K562 (cell line): ENCODE data around the gene GAL3ST3. TPM values are rescaled to one million over a fixed set of nuclear protein-coding genes. Genes with fewer than 3 reads are reported as not detected.

Experiments used
- ADNP ChIP-seq: fragments of 200-800 bp; sonication (Bioruptor generic); IDR thresholded peaks from 2 replicates; pipeline ENCODE4 v1.6.1; 2016; ENCODE audit warnings: missing genetic modification characterization, missing compliant biosample characterization
- CBX3 ChIP-seq, 2 experiments: IDR thresholded peaks; 1 replicate in 1 of 2; 2 replicates in 1 of 2; pipeline ENCODE4 v1.6.1; 2012; ENCODE audit warnings: inconsistent platforms in 2 of 2, low read length in 2 of 2, borderline replicate concordance in 1 of 2, control low read depth in 1 of 2
- DNMT1 ChIP-seq: fragments of 450-650 bp; IDR thresholded peaks from 2 replicates; pipeline ENCODE4 v1.6.1; 2016; ENCODE audit warnings: antibody characterized with exemption, mild to moderate bottlenecking
- HMG20A ChIP-seq: fragments of 450-650 bp; formaldehyde crosslinking; conservative IDR thresholded peaks from 2 replicates; pipeline ENCODE4 v1.4.0; 2020; ENCODE audit warnings: mild to moderate bottlenecking, mixed read lengths
- HMG20B ChIP-seq: fragments of 250-450 bp; sonication (Bioruptor Pico); IDR thresholded peaks from 2 replicates; pipeline ENCODE4 v1.5.0; 2021; ENCODE audit warnings: mild to moderate bottlenecking
- KLF1 ChIP-seq: fragments of 450-650 bp; IDR thresholded peaks from 2 replicates; pipeline ENCODE4 v1.6.1; 2016; ENCODE audit warnings: missing genetic modification characterization, missing compliant biosample characterization
- MEIS2 ChIP-seq: fragments of 450-650 bp; IDR thresholded peaks from 2 replicates; pipeline ENCODE4 v1.6.1; 2014; ENCODE audit warnings: mild to moderate bottlenecking; ENCODE audit not compliant: partially characterized antibody
- MYBL2 ChIP-seq, 2 experiments: fragments of 450-650 bp in 1 of 2; sonication (generic) in 1 of 2; formaldehyde crosslinking in 1 of 2; IDR thresholded peaks; 2 replicates each; pipeline versions ENCODE4 v1.6.1 to v1.8.1; 2017 to 2022; ENCODE audit warnings: borderline replicate concordance in 1 of 2, inconsistent platforms in 1 of 2, low read depth in 1 of 2, mild to moderate bottlenecking in 1 of 2, missing genetic modification reagents in 1 of 2, moderate library complexity in 1 of 2
- NRF1 ChIP-seq, 2 experiments: fragments of 450-650 bp; IDR thresholded peaks in 1 of 2; conservative IDR thresholded peaks in 1 of 2; 2 replicates each; pipeline ENCODE4 v1.6.1; 2014; ENCODE audit warnings: mild to moderate bottlenecking in 2 of 2
- POLR2A ChIP-seq: fragments of 450-650 bp; conservative IDR thresholded peaks from 2 replicates; pipeline ENCODE4 v1.6.1; 2016
- SLC30A9 ChIP-seq: fragments of 250-450 bp; sonication (Bioruptor Pico); IDR thresholded peaks from 2 replicates; pipeline ENCODE4 v1.8.0; 2022; ENCODE audit warnings: mild to moderate bottlenecking, moderate library complexity
- SRF ChIP-seq, 2 experiments: fragments of 250-450, 450-650 bp in 1 of 2; sonication (Bioruptor Pico) in 1 of 2; sonication (generic) in 1 of 2; formaldehyde crosslinking; IDR thresholded peaks; 2 replicates each; pipeline versions ENCODE4 v1.5.0 to v1.5.1; 2020 to 2022; ENCODE audit warnings: mild to moderate bottlenecking in 1 of 2, missing genetic modification reagents in 1 of 2
- TBP ChIP-seq: optimal IDR thresholded peaks from 2 replicates; pipeline ENCODE3; 2011; ENCODE audit warnings: low read depth, low read length, improper control_type of control experiment
- TCF3 ChIP-seq: sonication (generic); formaldehyde crosslinking; IDR thresholded peaks from 2 replicates; pipeline ENCODE4 v1.4.0; 2020; ENCODE audit warnings: mild to moderate bottlenecking, missing genetic modification reagents
- TCFL5 ChIP-seq: fragments of 250-450 bp; sonication (Bioruptor Pico); conservative IDR thresholded peaks from 2 replicates; pipeline ENCODE4 v1.6.1; 2021; ENCODE audit warnings: mild to moderate bottlenecking, moderate library complexity, matching md5 sums
- XRCC4 ChIP-seq: IDR thresholded peaks from one replicate; pipeline ENCODE4 v1.6.1; 2011; ENCODE audit not compliant: insufficient read depth, insufficient read length; ENCODE audit errors: extremely low read depth
- ZC3H4 ChIP-seq: sonication (generic); formaldehyde crosslinking; IDR thresholded peaks from 2 replicates; pipeline ENCODE4 v1.9.0; 2021; ENCODE audit warnings: missing genetic modification reagents, borderline replicate concordance
- ZEB2 ChIP-seq: fragments of 450-650 bp; IDR thresholded peaks from 2 replicates; pipeline ENCODE4 v1.6.1; 2016
- ZNF217 ChIP-seq: sonication (generic); formaldehyde crosslinking; IDR thresholded peaks from 2 replicates; pipeline ENCODE4 v1.8.0; 2022; ENCODE audit warnings: mild to moderate bottlenecking, missing genetic modification reagents
- ZNF766 ChIP-seq: fragments of 200-800 bp; sonication (Bioruptor generic); conservative IDR thresholded peaks from 2 replicates; pipeline ENCODE4 v1.6.1; 2016; ENCODE audit warnings: missing genetic modification characterization, missing compliant biosample characterization
- ZZZ3 ChIP-seq: fragments of 450-650 bp; IDR thresholded peaks from 2 replicates; pipeline ENCODE4 v1.6.1; 2016; ENCODE audit warnings: antibody characterized with exemption, mild to moderate bottlenecking, moderate library complexity
- polyA plus RNA-seq, 8 experiments: library from polyadenylated mRNA; depleted of rRNA in 4 of 8; stranded (reverse) in 5 of 8; unstranded in 3 of 8; fragments of >200 nt; fragmentation: Nextera tagmentation in 2 of 8; fragmentation: Illumina TruSeq in 1 of 8; extraction: Ambion mirVana in 2 of 8; extraction: Trizol in 1 of 8; gene quantifications; 2 replicates each; pipeline versions ENCODE4 v1.2.1 to v1.2.3, GENCODE V29; 2011 to 2014; ENCODE audit warnings: inconsistent platforms in 1 of 8, missing spikeins in 1 of 8
- total RNA-seq, 7 experiments: library from RNA; depleted of rRNA in 6 of 7; stranded (reverse); fragments of >200 nt in 6 of 7; fragmentation: Illumina TruSeq in 2 of 7; extraction: Trizol in 2 of 7; gene quantifications; 2 replicates each; pipeline versions ENCODE4 v1.2.1 to v1.2.3, GENCODE V29; 2011 to 2021; ENCODE audit warnings: low replicate concordance in 1 of 7
- TF ChIP-seq, protein P1 (sequence below): fragments of 450-650 bp; formaldehyde crosslinking; IDR thresholded peaks from 2 replicates; pipeline ENCODE4 v1.4.0; 2022; ENCODE audit warnings: missing genetic modification characterization
- TF ChIP-seq, protein P2 (sequence below): fragments of 450-650 bp; IDR thresholded peaks from 2 replicates; pipeline ENCODE4 v1.6.1; 2016; ENCODE audit warnings: antibody characterized with exemption
- TF ChIP-seq, protein P3 (sequence below), 2 experiments: fragments of 200-800 bp in 1 of 2; sonication (Bioruptor generic) in 1 of 2; sonication (generic) in 1 of 2; formaldehyde crosslinking in 1 of 2; IDR thresholded peaks in 1 of 2; conservative IDR thresholded peaks in 1 of 2; 2 replicates each; pipeline versions ENCODE4 v1.5.0 to v1.6.1; 2016 to 2020; ENCODE audit warnings: missing compliant biosample characterization in 1 of 2, missing genetic modification characterization in 1 of 2, missing genetic modification reagents in 1 of 2

Gene GAL3ST3
- total and polyA plus RNA-seq, 9 of the 15 experiments (the other 6 are each of a cell fraction or from before 2014, with no cell fraction given) = not detected

DNA sequence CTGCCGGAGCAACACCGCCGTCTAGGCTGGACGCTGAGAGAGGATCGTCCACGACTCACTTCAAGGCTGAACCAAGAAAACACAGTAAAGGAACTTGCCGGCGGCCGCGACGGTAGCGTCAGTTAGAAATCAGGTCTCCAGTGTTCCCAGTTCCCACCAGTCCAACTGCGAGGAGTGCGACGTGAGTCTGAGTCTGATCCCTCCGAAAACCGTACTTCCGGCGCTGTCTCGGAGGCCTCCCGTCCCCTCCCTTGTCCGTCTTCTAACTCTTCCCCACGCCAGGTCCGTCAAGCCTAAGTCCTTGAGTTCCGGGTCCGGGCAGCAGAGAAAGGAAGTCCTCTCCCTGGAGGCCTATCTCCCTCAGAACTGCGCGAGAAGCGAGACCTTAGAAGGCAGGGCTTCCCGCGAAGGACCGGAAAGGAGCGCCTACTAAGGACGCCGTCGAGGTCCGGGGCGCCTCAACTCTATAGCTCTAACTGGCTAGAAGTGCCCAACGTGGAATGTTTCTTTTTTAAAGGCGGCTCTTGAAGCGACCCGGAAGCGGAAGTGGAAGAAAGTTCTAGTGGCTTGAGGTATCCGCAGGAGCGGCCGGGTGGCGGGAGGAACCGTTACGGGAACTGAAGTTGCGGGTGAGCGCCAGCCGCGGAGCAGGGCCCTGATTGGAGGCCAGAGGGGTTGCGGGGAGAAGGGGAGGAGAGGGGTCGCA lies 46.9 kb downstream of the GAL3ST3 start, which contains the start of the genes BANF1 and EIF1AD (continued):
- peak; percentile 82; the same call in 1 of the 2 replicates for TF ChIP-seq MYBL2 (IDR thresholded peaks at IDR 0.05; ENCODE audit: low read depth)
- no peak for TF ChIP-seq MYBL2 (CRISPR knock-in tag; IDR thresholded peaks at IDR 0.05; ENCODE audit: borderline replicate concordance)
- no peak for TF ChIP-seq ADNP (tag)
- TF ChIP-seq HMG20A = no peak
- TF ChIP-seq TBP = peak; percentile 95
- TF ChIP-seq SRF (CRISPR knock-in tag; IDR thresholded peaks at IDR 0.05) = peak; percentile 55 to 80; a peak in 2 of 4 replicates
- no peak for TF ChIP-seq ZNF217
- TF ChIP-seq MEIS2 = peak; percentile 40
- TF ChIP-seq NRF1 (conservative IDR thresholded peaks at IDR 0.05 in 1 of 2, IDR thresholded peaks at IDR 0.05 in 1 of 2) = peak in 1 of 2 experiments; percentile 10; a peak in 1 of 4 replicates
- no peak for TF ChIP-seq SLC30A9 (CRISPR knock-in tag)
- peak; percentile 84 for TF ChIP-seq KLF1 (tag)
- TF ChIP-seq ZZZ3 = peak; percentile 86
- TF ChIP-seq TCF3 (CRISPR knock-in tag) = peak; percentile 39; the same call in 1 of the 2 replicates
- TF ChIP-seq HMG20B (CRISPR knock-in tag) = no peak
- TF ChIP-seq, protein P1, sequence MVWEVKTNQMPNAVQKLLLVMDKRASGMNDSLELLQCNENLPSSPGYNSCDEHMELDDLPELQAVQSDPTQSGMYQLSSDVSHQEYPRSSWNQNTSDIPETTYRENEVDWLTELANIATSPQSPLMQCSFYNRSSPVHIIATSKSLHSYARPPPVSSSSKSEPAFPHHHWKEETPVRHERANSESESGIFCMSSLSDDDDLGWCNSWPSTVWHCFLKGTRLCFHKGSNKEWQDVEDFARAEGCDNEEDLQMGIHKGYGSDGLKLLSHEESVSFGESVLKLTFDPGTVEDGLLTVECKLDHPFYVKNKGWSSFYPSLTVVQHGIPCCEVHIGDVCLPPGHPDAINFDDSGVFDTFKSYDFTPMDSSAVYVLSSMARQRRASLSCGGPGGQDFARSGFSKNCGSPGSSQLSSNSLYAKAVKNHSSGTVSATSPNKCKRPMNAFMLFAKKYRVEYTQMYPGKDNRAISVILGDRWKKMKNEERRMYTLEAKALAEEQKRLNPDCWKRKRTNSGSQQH = no peak; the same call in 1 of the 2 replicates
- TF ChIP-seq ZNF766 (CRISPR knock-in tag) = no peak
- no peak for TF ChIP-seq TCFL5 (CRISPR knock-in tag)
- TF ChIP-seq ZEB2 = peak; percentile 99
- TF ChIP-seq, protein P2, sequence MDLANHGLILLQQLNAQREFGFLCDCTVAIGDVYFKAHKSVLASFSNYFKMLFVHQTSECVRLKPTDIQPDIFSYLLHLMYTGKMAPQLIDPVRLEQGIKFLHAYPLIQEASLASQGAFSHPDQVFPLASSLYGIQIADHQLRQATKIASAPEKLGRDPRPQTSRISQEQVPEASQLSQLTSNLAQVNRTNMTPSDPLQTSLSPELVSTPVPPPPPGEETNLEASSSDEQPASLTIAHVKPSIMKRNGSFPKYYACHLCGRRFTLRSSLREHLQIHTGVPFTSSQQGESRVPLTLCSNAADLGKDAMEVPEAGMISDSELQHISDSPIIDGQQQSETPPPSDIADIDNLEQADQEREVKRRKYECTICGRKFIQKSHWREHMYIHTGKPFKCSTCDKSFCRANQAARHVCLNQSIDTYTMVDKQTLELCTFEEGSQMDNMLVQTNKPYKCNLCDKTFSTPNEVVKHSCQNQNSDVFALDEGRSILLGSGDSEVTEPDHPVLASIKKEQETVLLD = peak; percentile 85
- TF ChIP-seq DNMT1 = no peak
- TF ChIP-seq XRCC4 = no peak
- peak in 1 of 2 experiments; percentile 98; a peak in 2 of 3 replicates for TF ChIP-seq CBX3 (IDR thresholded peaks at IDR 0.05; ENCODE audit: borderline replicate concordance in 1 of 2, low read length in 2 of 2)
- TF ChIP-seq ZC3H4 (CRISPR knock-in tag) = no peak
- TF ChIP-seq, protein P3, sequence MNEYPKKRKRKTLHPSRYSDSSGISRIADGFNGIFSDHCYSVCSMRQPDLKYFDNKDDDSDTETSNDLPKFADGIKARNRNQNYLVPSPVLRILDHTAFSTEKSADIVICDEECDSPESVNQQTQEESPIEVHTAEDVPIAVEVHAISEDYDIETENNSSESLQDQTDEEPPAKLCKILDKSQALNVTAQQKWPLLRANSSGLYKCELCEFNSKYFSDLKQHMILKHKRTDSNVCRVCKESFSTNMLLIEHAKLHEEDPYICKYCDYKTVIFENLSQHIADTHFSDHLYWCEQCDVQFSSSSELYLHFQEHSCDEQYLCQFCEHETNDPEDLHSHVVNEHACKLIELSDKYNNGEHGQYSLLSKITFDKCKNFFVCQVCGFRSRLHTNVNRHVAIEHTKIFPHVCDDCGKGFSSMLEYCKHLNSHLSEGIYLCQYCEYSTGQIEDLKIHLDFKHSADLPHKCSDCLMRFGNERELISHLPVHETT (CRISPR knock-in tag; conservative IDR thresholded peaks at IDR 0.05 in 1 of 2, IDR thresholded peaks at IDR 0.05 in 1 of 2) = peak in 1 of 2 experiments; percentile 97; a peak in 2 of 4 replicates
- TF ChIP-seq POLR2A = peak; percentile 91
